H1 (cell line): ENCODE results near the gene TMEM117.

Source experiments
- BACH1 ChIP-seq: IDR thresholded peaks from 2 replicates; pipeline ENCODE4 v1.6.1; 2012; ENCODE audit warnings: low read length, improper control_type of control experiment
- EZH2 ChIP-seq: fragments of 200-600 bp; sonication (generic); IDR thresholded peaks from 2 replicates; pipeline ENCODE4 v1.7.1; 2012; ENCODE audit warnings: low read depth, mild to moderate bottlenecking, moderate library complexity, low read length, inconsistent platforms; ENCODE audit not compliant: severe bottlenecking
- JUN ChIP-seq: IDR thresholded peaks from 2 replicates; pipeline ENCODE4 v1.6.1; 2011; ENCODE audit warnings: low read depth, mild to moderate bottlenecking, improper control_type of control experiment, low read length
- PHF8 ChIP-seq: fragments of 200-600 bp; sonication (generic); conservative IDR thresholded peaks from 2 replicates; pipeline ENCODE4 v1.7.1; 2012; ENCODE audit warnings: low read depth, mild to moderate bottlenecking, inconsistent platforms, low read length, moderate library complexity
- SP2 ChIP-seq: IDR thresholded peaks from 2 replicates; pipeline ENCODE4 v1.6.1; 2012; ENCODE audit warnings: mild to moderate bottlenecking, low read length, inconsistent platforms
- TAF1 ChIP-seq: IDR thresholded peaks from 2 replicates; pipeline ENCODE4 v1.6.1; 2011; ENCODE audit warnings: mild to moderate bottlenecking, low read depth, low read length
- TF ChIP-seq, protein P1 (sequence below), 3 experiments: IDR thresholded peaks; 1 replicate in 2 of 3; 2 replicates in 1 of 3; pipeline versions ENCODE4 v1.5.1 to v1.6.1; 2011; ENCODE audit warnings: low read length in 3 of 3, mild to moderate bottlenecking in 3 of 3, inconsistent platforms in 2 of 3, low read depth in 1 of 3, moderate library complexity in 1 of 3; ENCODE audit not compliant: insufficient read depth in 1 of 3; ENCODE audit errors: control extremely low read depth in 1 of 3

DNA sequence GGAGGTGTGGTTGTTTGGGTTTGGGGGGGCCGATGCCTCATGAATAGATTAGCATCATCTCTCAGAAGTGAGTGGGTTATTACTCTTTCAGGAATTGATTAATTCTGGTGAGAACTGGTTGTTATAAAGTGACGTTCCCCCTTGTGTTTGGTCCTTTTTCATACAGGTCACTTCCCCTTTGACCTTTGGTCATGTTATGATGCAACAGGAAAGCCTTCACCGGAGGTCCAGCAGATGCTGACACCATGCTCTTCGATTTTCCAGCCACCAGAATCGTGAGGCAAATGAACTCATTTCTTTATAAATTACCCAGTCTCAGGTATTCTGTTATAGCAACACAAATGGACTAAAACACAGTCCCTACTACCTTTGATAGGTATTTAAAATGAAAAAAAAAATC, 600.9 kb downstream of the TMEM117 start:
- TF ChIP-seq, protein P1, sequence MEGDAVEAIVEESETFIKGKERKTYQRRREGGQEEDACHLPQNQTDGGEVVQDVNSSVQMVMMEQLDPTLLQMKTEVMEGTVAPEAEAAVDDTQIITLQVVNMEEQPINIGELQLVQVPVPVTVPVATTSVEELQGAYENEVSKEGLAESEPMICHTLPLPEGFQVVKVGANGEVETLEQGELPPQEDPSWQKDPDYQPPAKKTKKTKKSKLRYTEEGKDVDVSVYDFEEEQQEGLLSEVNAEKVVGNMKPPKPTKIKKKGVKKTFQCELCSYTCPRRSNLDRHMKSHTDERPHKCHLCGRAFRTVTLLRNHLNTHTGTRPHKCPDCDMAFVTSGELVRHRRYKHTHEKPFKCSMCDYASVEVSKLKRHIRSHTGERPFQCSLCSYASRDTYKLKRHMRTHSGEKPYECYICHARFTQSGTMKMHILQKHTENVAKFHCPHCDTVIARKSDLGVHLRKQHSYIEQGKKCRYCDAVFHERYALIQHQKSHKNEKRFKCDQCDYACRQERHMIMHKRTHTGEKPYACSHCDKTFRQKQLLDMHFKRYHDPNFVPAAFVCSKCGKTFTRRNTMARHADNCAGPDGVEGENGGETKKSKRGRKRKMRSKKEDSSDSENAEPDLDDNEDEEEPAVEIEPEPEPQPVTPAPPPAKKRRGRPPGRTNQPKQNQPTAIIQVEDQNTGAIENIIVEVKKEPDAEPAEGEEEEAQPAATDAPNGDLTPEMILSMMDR (IDR thresholded peaks at IDR 0.05; ENCODE audit: control extremely low read depth in 1 of 3, insufficient read depth in 1 of 3, low read depth in 1 of 3, low read length in 3 of 3): no peak
- TF ChIP-seq PHF8 (no peak), TAF1 (no peak), EZH2 (no peak), JUN (no peak), BACH1 (no peak), SP2 (no peak)
